H1 (cell line): ENCODE measurements around the gene NCOA1. TPM values are rescaled to one million over a fixed set of nuclear protein-coding genes. Genes with fewer than 3 reads are reported as not detected.

Experiments used
- CTCF ChIA-PET: fragments of 300-600 bp; sonication (Branson Sonifier 250); formaldehyde crosslinking; loops from one replicate; lab custom pipeline; 2021; ENCODE audit not compliant: partially characterized antibody; lab: Charles Lee
- POLR2A ChIA-PET: fragments of 300-600 bp; sonication (Branson Sonifier 250); formaldehyde crosslinking; loops from one replicate; lab custom pipeline; 2021; ENCODE audit warnings: inconsistent platforms; ENCODE audit not compliant: partially characterized antibody; lab: Charles Lee
- DNase-seq, 2 experiments: peaks; one replicate each; pipeline versions ENCODE4 v3.0.0 to v3.0.0-alpha.2; 2010 to 2022; ENCODE audit warnings: low spot score in 2 of 2, low read depth in 1 of 2, mixed read lengths in 1 of 2
- FAIRE-seq: peaks from 2 replicates; lab custom pipeline; 2011; peaks lifted over from hg19 to GRCh38; lab: Jason Lieb, UNC
- H2AFZ ChIP-seq: 2 replicates; pipeline ENCODE4 v1.8.1; 2012; ENCODE audit warnings: low read length, inconsistent platforms
- H2AK5ac ChIP-seq: 2 replicates; pipeline ENCODE4 v1.6.1; 2013; ENCODE audit warnings: low read depth, low read length
- H2BK120ac ChIP-seq: replicated peaks from 2 replicates; pipeline ENCODE3; 2013; ENCODE audit warnings: low read depth, low read length, inconsistent platforms
- H2BK12ac ChIP-seq: 2 replicates; pipeline ENCODE4 v1.6.1; 2013; ENCODE audit warnings: low read depth, low read length
- H2BK15ac ChIP-seq: 2 replicates; pipeline ENCODE4 v1.6.1; 2013; ENCODE audit warnings: low read length
- H2BK20ac ChIP-seq: 2 replicates; pipeline ENCODE4 v1.6.1; 2013; ENCODE audit warnings: low read length
- H2BK5ac ChIP-seq: 2 replicates; pipeline ENCODE4 v1.6.1; 2013; ENCODE audit warnings: low read depth, low read length
- H3K14ac ChIP-seq: 2 replicates; pipeline ENCODE4 v1.6.1; 2013; ENCODE audit warnings: inconsistent platforms; ENCODE audit not compliant: insufficient read length
- H3K18ac ChIP-seq: 2 replicates; pipeline ENCODE4 v1.6.1; 2013; ENCODE audit warnings: low read length; ENCODE audit errors: extremely low read depth
- H3K23ac ChIP-seq: 2 replicates; pipeline ENCODE4 v1.6.1; 2013; ENCODE audit warnings: inconsistent platforms; ENCODE audit not compliant: insufficient read length
- H3K23me2 ChIP-seq: 2 replicates; pipeline ENCODE4 v1.6.1; 2013; ENCODE audit warnings: low read depth, low read length
- H3K27ac ChIP-seq: 2 replicates; pipeline ENCODE4 v1.6.1; 2011; ENCODE audit warnings: low read depth, low read length, inconsistent platforms
- H3K27me3 ChIP-seq, 4 experiments: replicated peaks in 1 of 4; 1 replicate in 1 of 4; 2 replicates in 3 of 4; pipeline versions ENCODE4 v1.6.1 to v1.8.1; 2011 to 2013; ENCODE audit warnings: low read length in 3 of 4, mild to moderate bottlenecking in 3 of 4, inconsistent platforms in 2 of 4, mixed read lengths in 2 of 4, moderate library complexity in 1 of 4; ENCODE audit not compliant: control insufficient read depth in 3 of 4, insufficient read depth in 3 of 4; ENCODE audit errors: extremely low read depth in 1 of 4
- H3K36me3 ChIP-seq, 4 experiments: 2 replicates each; pipeline versions ENCODE4 v1.6.1 to v1.8.1; 2011 to 2013; ENCODE audit warnings: mild to moderate bottlenecking in 4 of 4, low read length in 3 of 4, moderate library complexity in 2 of 4, control low read depth in 1 of 4, inconsistent platforms in 1 of 4; ENCODE audit not compliant: insufficient read depth in 4 of 4, control insufficient read depth in 2 of 4
- H3K4ac ChIP-seq: replicated peaks from 2 replicates; pipeline ENCODE3; 2013; ENCODE audit warnings: low read length, low read depth, mixed read lengths, inconsistent platforms; ENCODE audit not compliant: insufficient read length
- H3K4me1 ChIP-seq, 4 experiments: replicated peaks in 1 of 4; 1 replicate in 1 of 4; 2 replicates in 3 of 4; pipeline versions ENCODE4 v1.6.1 to v1.8.1; 2011 to 2013; ENCODE audit warnings: low read length in 3 of 4, inconsistent platforms in 2 of 4, mixed read lengths in 1 of 4; ENCODE audit not compliant: insufficient read depth in 4 of 4, control insufficient read depth in 3 of 4
- H3K4me2 ChIP-seq, 2 experiments: 2 replicates each; pipeline versions ENCODE4 v1.6.1 to v1.8.1; 2011 to 2013; ENCODE audit warnings: low read depth in 2 of 2, low read length in 2 of 2, control low read depth in 1 of 2, inconsistent platforms in 1 of 2, mild to moderate bottlenecking in 1 of 2; ENCODE audit not compliant: insufficient read depth in 1 of 2
- H3K4me3 ChIP-seq, 4 experiments: fragments of 200-600, 300-600 bp in 1 of 4; sonication (generic), shearing (Covaris generic), sonication (Bioruptor Twin) in 1 of 4; 2 replicates each; pipeline versions ENCODE4 v1.5.1 to v1.8.1; 2011 to 2016; ENCODE audit warnings: low read length in 4 of 4, low read depth in 3 of 4, control low read depth in 2 of 4, inconsistent platforms in 2 of 4, mild to moderate bottlenecking in 2 of 4, mixed read lengths in 1 of 4, moderate library complexity in 1 of 4; ENCODE audit not compliant: insufficient read depth in 2 of 4; ENCODE audit errors: extremely low read depth in 1 of 4
- H3K56ac ChIP-seq: replicated peaks from 2 replicates; pipeline ENCODE3; 2013; ENCODE audit warnings: low read depth, mild to moderate bottlenecking, mixed read lengths, low read length, inconsistent platforms; ENCODE audit not compliant: insufficient read length
- H3K79me1 ChIP-seq: 2 replicates; pipeline ENCODE4 v1.6.1; 2013; ENCODE audit warnings: low read depth, low read length, control low read depth
- H3K79me2 ChIP-seq, 2 experiments: 2 replicates each; pipeline versions ENCODE4 v1.6.1 to v1.8.1; 2012 to 2013; ENCODE audit warnings: low read length in 2 of 2, mild to moderate bottlenecking in 2 of 2, inconsistent platforms in 1 of 2; ENCODE audit not compliant: insufficient read depth in 2 of 2, control insufficient read depth in 1 of 2
- H3K9ac ChIP-seq, 4 experiments: replicated peaks in 1 of 4; 1 replicate in 1 of 4; 2 replicates in 3 of 4; pipeline versions ENCODE4 v1.6.1 to v1.8.1; 2011 to 2013; ENCODE audit warnings: low read depth in 3 of 4, low read length in 3 of 4, control low read depth in 2 of 4, mild to moderate bottlenecking in 2 of 4, moderate library complexity in 2 of 4, inconsistent platforms in 1 of 4; ENCODE audit errors: extremely low read depth in 1 of 4
- H3K9me3 ChIP-seq, 2 experiments: 2 replicates each; pipeline versions ENCODE4 v1.6.1 to v1.8.1; 2012 to 2013; ENCODE audit warnings: mild to moderate bottlenecking in 2 of 2, moderate library complexity in 2 of 2, control low read depth in 1 of 2, inconsistent platforms in 1 of 2, low read depth in 1 of 2, low read length in 1 of 2, mixed read lengths in 1 of 2; ENCODE audit not compliant: insufficient read depth in 2 of 2
- H4K20me1 ChIP-seq, 2 experiments: replicated peaks in 1 of 2; 2 replicates each; pipeline versions ENCODE3 to v1.8.1; 2011 to 2013; ENCODE audit warnings: inconsistent platforms in 2 of 2, low read length in 2 of 2, mild to moderate bottlenecking in 1 of 2; ENCODE audit not compliant: insufficient read depth in 2 of 2, control insufficient read depth in 1 of 2
- H4K5ac ChIP-seq: 2 replicates; pipeline ENCODE4 v1.6.1; 2013; ENCODE audit warnings: low read length, low read depth, mixed read lengths, inconsistent platforms; ENCODE audit not compliant: insufficient read length
- H4K8ac ChIP-seq: 2 replicates; pipeline ENCODE4 v1.8.0; 2013; ENCODE audit warnings: mild to moderate bottlenecking, moderate library complexity, low read length, inconsistent platforms; ENCODE audit not compliant: insufficient read depth; ENCODE audit errors: extremely low read depth
- H4K91ac ChIP-seq: replicated peaks from 2 replicates; pipeline ENCODE3; 2013; ENCODE audit warnings: low read length, mixed read lengths, inconsistent platforms; ENCODE audit not compliant: insufficient read length
- TAF1 ChIP-seq: IDR thresholded peaks from 2 replicates; pipeline ENCODE4 v1.6.1; 2011; ENCODE audit warnings: mild to moderate bottlenecking, low read depth, low read length
- YY1 ChIP-seq: IDR thresholded peaks from 2 replicates; pipeline ENCODE4 v1.6.1; 2011; ENCODE audit warnings: low read depth, mild to moderate bottlenecking, low read length
- WGBS, 2 experiments: shearing (Covaris generic) in 1 of 2; methylation state at CpG; one replicate each; pipeline versions ENCODE4 v1.1.6 to v1.1.7; 2013 to 2015; ENCODE audit warnings: low lambda C conversion rate in 2 of 2, mixed read lengths in 2 of 2, inconsistent platforms in 1 of 2, low coverage in 1 of 2, missing lambda C conversion rate in 1 of 2; ENCODE audit not compliant: insufficient replicate concordance in 2 of 2, insufficient coverage in 1 of 2, insufficient read length in 1 of 2; ENCODE audit errors: extremely low coverage in 1 of 2, missing lambda C conversion rate in 1 of 2; 5-methylcytosine and 5-hydroxymethylcytosine counted together
- polyA plus RNA-seq, 7 experiments: library from polyadenylated mRNA; depleted of rRNA in 3 of 7; stranded (reverse) in 5 of 7; unstranded in 2 of 7; fragments of >200 nt in 5 of 7; fragments of 200-250 nt in 2 of 7; gene quantifications; 1 replicate in 5 of 7; 2 replicates in 1 of 7; 4 replicates in 1 of 7; pipeline versions ENCODE4 v1.2.1 to v1.2.3, GENCODE V29; 2011 to 2013; ENCODE audit warnings: missing spikeins in 2 of 7, mixed read lengths in 2 of 7
- total RNA-seq: library from RNA; stranded (reverse); fragmentation: NEBNext Ultra II Directional; extraction: Animal tissue kit (Norgen Biotek cat#: 25700); gene quantifications from 2 replicates; pipeline ENCODE4 v1.2.1, GENCODE V29; 2021

Gene NCOA1
- total and polyA plus RNA-seq, 2 of the 8 experiments (the other 6 are each of a cell fraction or from before 2014, with no cell fraction given) = 12.8 to 17.9 TPM

DNA sequence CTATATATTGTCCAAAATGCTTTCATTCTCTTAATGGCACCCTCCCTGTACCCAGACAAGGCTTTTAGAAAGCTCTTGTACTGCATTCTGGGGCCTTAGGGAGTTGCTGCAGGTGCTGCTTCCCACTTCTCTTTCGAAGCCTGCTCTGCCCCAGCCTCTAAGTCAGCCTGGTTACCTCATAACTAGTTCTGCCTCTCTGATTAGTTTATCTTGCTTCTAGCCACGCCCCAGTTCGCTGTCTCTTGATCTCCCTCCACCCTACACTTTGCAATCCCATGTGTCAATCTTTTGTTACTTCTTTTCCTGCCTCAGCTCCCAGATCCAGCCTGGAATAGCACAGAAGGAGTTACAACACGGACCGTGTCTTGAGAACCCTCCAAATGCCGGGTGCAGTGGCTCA is 13.8 kb upstream of the NCOA1 start:
- no peaks in the 10 kb centered on the region for H3K36me3 ChIP-seq
- no peak overlapping the region for H4K5ac ChIP-seq
- 0 out of 2 replicates have a peak overlapping the region, but pooled peaks have one; percentile 72 for H2BK15ac ChIP-seq
- POLR2A ChIA-PET = interaction anchor here (1.3 kb wide), 1 partner anchor 16 kb away, joined by 4 read pairs; no protein-coding TSS in a partner anchor
- H3K18ac ChIP-seq = no peak overlapping the region
- H3K23ac ChIP-seq = no peak overlapping the region
- no peak overlapping the region for H3K56ac ChIP-seq
- no peak for DNase-seq
- no peak overlapping the region for H2BK20ac ChIP-seq
- H3K79me1 ChIP-seq = no peaks in the 10 kb centered on the region
- no peak overlapping the region for H2AK5ac ChIP-seq
- H2BK12ac ChIP-seq = no peak overlapping the region
- no peak overlapping the region for H3K9ac ChIP-seq
- H2BK5ac ChIP-seq = no peak overlapping the region
- no peak overlapping the region for H2AFZ ChIP-seq
- H2BK120ac ChIP-seq = no peak overlapping the region
- no peak for TF ChIP-seq YY1
- TF ChIP-seq TAF1 = no peak
- TF ChIP-seq, all 59 proteins: peak for 0
- Histone ChIP-seq H3K27me3 (no peaks in the 10 kb centered on the region), H3K4ac (no peak overlapping the region), H3K4me1 (no peaks in the 10 kb centered on the region; a peak in 2 of 7 replicates), H3K23me2 (no peaks in the 10 kb centered on the region), H3K4me3 (no peak overlapping the region), H3K9me3 (peaks cover 0 to 5% of the 10 kb centered on the region in 2 experiments; a peak in 1 of 4 replicates), H4K8ac (no peak overlapping the region), H3K14ac (no peak overlapping the region), H3K27ac (no peak overlapping the region), H4K91ac (no peak overlapping the region), H3K79me2 (no peaks in the 10 kb centered on the region), H4K20me1 (no peaks in the 10 kb centered on the region), H3K4me2 (no peak overlapping the region)
- CTCF ChIA-PET = interaction anchor here (0.6 to 1.4 kb wide), 2 partner anchors 8 to 28 kb away, joined by 3 to 4 read pairs; no protein-coding TSS in a partner anchor
- WGBS, 2 experiments = 92% methylated on average over 6 of the region's 6 CpGs; no CpG with 5 or more reads in 1 of the 2 experiments
- no peak for FAIRE-seq
